HepG2 (cell line): ENCODE measurements around the gene DTNB. TPM values are rescaled to one million over a fixed set of nuclear protein-coding genes. Genes with fewer than 3 reads are reported as not detected.

Experiments
- ATAC-seq: fragments of 200-7000 bp; cut with Tn5 transposase; 3 replicates; pipeline ENCODE4 v1.9.1; 2020; ENCODE audit warnings: mild to moderate bottlenecking, moderate library complexity
- BruUV-seq: library from RNA; stranded (reverse); fragments of 400-500 nt; replicated peaks from 2 replicates; lab custom pipeline; 2021; lab: Mats Ljungman, UMichigan
- CTCF ChIA-PET: fragments of 300-600 bp; formaldehyde crosslinking; extraction: SDS; loops from one replicate; lab custom pipeline; 2021; ENCODE audit warnings: low total read pairs, inconsistent platforms, low intra/inter-chr PET ratio; lab: Yijun Ruan, JAX
- POLR2A ChIA-PET: fragments of 350-600 bp; sonication (Branson Sonifier 250); formaldehyde crosslinking; loops from one replicate; lab custom pipeline; 2020; ENCODE audit warnings: antibody characterized with exemption, inconsistent platforms; lab: Yijun Ruan, JAX
- DNase-seq: peaks from one replicate; pipeline ENCODE4 v3.0.0-alpha.2; 2015; ENCODE audit warnings: low spot score
- FAIRE-seq: peaks from 3 replicates; lab custom pipeline; 2011; peaks lifted over from hg19 to GRCh38; lab: Jason Lieb, UNC
- H2AFZ ChIP-seq: one replicate; pipeline ENCODE4 v1.6.1; 2011; ENCODE audit warnings: low read length, inconsistent platforms
- H3K27ac ChIP-seq: fragments of 300-600 bp; 3 replicates; pipeline ENCODE4 v1.8.0; 2011; ENCODE audit warnings: mixed run types, mild to moderate bottlenecking, mixed read lengths, low read length, inconsistent platforms; ENCODE audit not compliant: insufficient read depth; ENCODE audit errors: extremely low read length
- H3K27me3 ChIP-seq, 2 experiments: fragments of 200-600 bp in 1 of 2; 2 replicates in 1 of 2; 3 replicates in 1 of 2; pipeline versions ENCODE4 v1.6.0 to v1.8.0; 2011; ENCODE audit warnings: low read length in 2 of 2, mild to moderate bottlenecking in 2 of 2, moderate library complexity in 2 of 2, inconsistent platforms in 1 of 2; ENCODE audit not compliant: insufficient read depth in 2 of 2, control insufficient read depth in 1 of 2
- H3K36me3 ChIP-seq, 2 experiments: fragments of 200-600 bp in 1 of 2; replicated peaks in 1 of 2; 2 replicates in 1 of 2; 3 replicates in 1 of 2; pipeline versions ENCODE4 v1.5.1 to v1.8.0; 2011; ENCODE audit warnings: low read length in 2 of 2, inconsistent platforms in 1 of 2; ENCODE audit not compliant: insufficient read depth in 2 of 2, control insufficient read depth in 1 of 2
- H3K4me1 ChIP-seq: 2 replicates; pipeline ENCODE4 v1.5.1; 2012; ENCODE audit warnings: low read length, inconsistent platforms; ENCODE audit not compliant: insufficient read depth
- H3K4me2 ChIP-seq: 2 replicates; pipeline ENCODE4 v1.6.0; 2011; ENCODE audit warnings: low read depth, low read length, inconsistent platforms
- H3K4me3 ChIP-seq, 3 experiments: fragments of 200-600 bp in 1 of 3; sonication (generic), shearing (Covaris generic) in 1 of 3; replicated peaks in 1 of 3; 2 replicates each; pipeline ENCODE4 v1.5.1; 2011 to 2016; ENCODE audit warnings: low read length in 3 of 3, inconsistent platforms in 2 of 3, low read depth in 2 of 3, mild to moderate bottlenecking in 2 of 3, control low read depth in 1 of 3, mixed read lengths in 1 of 3; ENCODE audit not compliant: insufficient read depth in 1 of 3
- H3K79me2 ChIP-seq: one replicate; pipeline ENCODE4 v1.6.1; 2011; ENCODE audit warnings: low read length, inconsistent platforms; ENCODE audit not compliant: insufficient read depth
- H3K9ac ChIP-seq: 2 replicates; pipeline ENCODE4 v1.6.0; 2011; ENCODE audit warnings: mild to moderate bottlenecking, low read depth, low read length, inconsistent platforms; ENCODE audit not compliant: insufficient read depth
- H3K9me3 ChIP-seq: 2 replicates; pipeline ENCODE4 v1.5.1; 2012; ENCODE audit warnings: mild to moderate bottlenecking, low read length
- H4K20me1 ChIP-seq: 2 replicates; pipeline ENCODE4 v1.6.0; 2011; ENCODE audit warnings: inconsistent platforms, mild to moderate bottlenecking, low read length, moderate library complexity; ENCODE audit not compliant: insufficient read depth
- ATF7-NPFF ChIP-seq: sonication (generic); formaldehyde crosslinking; IDR thresholded peaks from 2 replicates; pipeline ENCODE4 v1.8.1; 2023; ENCODE audit warnings: mild to moderate bottlenecking, low read depth, missing genetic modification reagents, moderate library complexity
- BRD4 ChIP-seq: sonication (generic); formaldehyde crosslinking; IDR thresholded peaks from 2 replicates; pipeline ENCODE4 v1.4.0; 2020; ENCODE audit warnings: missing genetic modification reagents
- HMG20A ChIP-seq: IDR thresholded peaks from 2 replicates; pipeline ENCODE4 v1.6.1; 2016; ENCODE audit warnings: borderline replicate concordance
- HOXA7 ChIP-seq: sonication (generic); formaldehyde crosslinking; IDR thresholded peaks from 2 replicates; pipeline ENCODE4 v1.8.1; 2022; ENCODE audit warnings: mild to moderate bottlenecking, missing genetic modification reagents, moderate library complexity
- ISX ChIP-seq: sonication (generic); formaldehyde crosslinking; conservative IDR thresholded peaks from 2 replicates; pipeline ENCODE4 v1.5.0; 2020; ENCODE audit warnings: missing genetic modification reagents
- MAF1 ChIP-seq: sonication (generic); formaldehyde crosslinking; IDR thresholded peaks from 2 replicates; pipeline ENCODE4 v1.5.0; 2020; ENCODE audit warnings: missing genetic modification reagents, borderline replicate concordance
- MYNN ChIP-seq: sonication (generic); formaldehyde crosslinking; IDR thresholded peaks from 2 replicates; pipeline ENCODE4 v1.4.0; 2020; ENCODE audit warnings: mild to moderate bottlenecking, low read depth, missing genetic modification reagents
- NFIB ChIP-seq: sonication (generic); formaldehyde crosslinking; IDR thresholded peaks from 2 replicates; pipeline ENCODE4 v1.9.0; 2021; ENCODE audit warnings: missing genetic modification reagents, mild to moderate bottlenecking, borderline replicate concordance
- SIX1 ChIP-seq: sonication (generic); formaldehyde crosslinking; IDR thresholded peaks from 2 replicates; pipeline ENCODE4 v1.4.0; 2020; ENCODE audit warnings: missing genetic modification reagents, borderline replicate concordance
- THAP8 ChIP-seq: sonication (generic); formaldehyde crosslinking; IDR thresholded peaks from 2 replicates; pipeline ENCODE4 v1.5.1; 2020; ENCODE audit warnings: missing genetic modification reagents, mild to moderate bottlenecking, borderline replicate concordance
- ZNF333 ChIP-seq: sonication (generic); formaldehyde crosslinking; IDR thresholded peaks from 2 replicates; pipeline ENCODE4 v1.4.0; 2020; ENCODE audit warnings: mild to moderate bottlenecking, missing genetic modification reagents, borderline replicate concordance
- ZNF710 ChIP-seq: sonication (generic); formaldehyde crosslinking; IDR thresholded peaks from 2 replicates; pipeline ENCODE4 v1.5.0; 2020; ENCODE audit warnings: mild to moderate bottlenecking, missing genetic modification reagents, borderline replicate concordance
- ZNF749 ChIP-seq: sonication (generic); formaldehyde crosslinking; IDR thresholded peaks from 2 replicates; pipeline ENCODE4 v1.8.0; 2022; ENCODE audit warnings: mild to moderate bottlenecking, missing genetic modification reagents, moderate library complexity, borderline replicate concordance
- ZSCAN29 ChIP-seq: sonication (generic); formaldehyde crosslinking; conservative IDR thresholded peaks from 2 replicates; pipeline ENCODE4 v1.4.0; 2020; ENCODE audit warnings: mild to moderate bottlenecking, missing genetic modification reagents
- WGBS: methylation state at CpG from one replicate; pipeline ENCODE4 v1.1.6; 2017; ENCODE audit warnings: low lambda C conversion rate; 5-methylcytosine and 5-hydroxymethylcytosine counted together
- in situ Hi-C: cut with HindIII; loops from 2 replicates; pipeline ENCODE4 v1.10.0; 2017; ENCODE audit warnings: low pct_unique_long_range_greater_than_20kb; ENCODE audit not compliant: extremely low pct_ligation_motif_present
- intact Hi-C: fragments of 100-400 bp; cut with micrococcal nuclease; formaldehyde crosslinking; loops from one replicate; pipeline ENCODE4 v1.10.0; 2022; ENCODE audit not compliant: unreplicated experiment
- polyA plus RNA-seq, 8 experiments: library from polyadenylated mRNA; depleted of rRNA in 3 of 8; stranded (reverse) in 7 of 8; unstranded in 1 of 8; fragments of >200 nt; fragmentation: Illumina TruSeq in 4 of 8; extraction: Trizol in 4 of 8; gene quantifications; 2 replicates each; pipeline versions ENCODE4 v1.2.1 to v1.2.3, GENCODE V29; 2011 to 2016; ENCODE audit warnings: low read depth in 4 of 8, missing spikeins in 1 of 8, mixed read lengths in 1 of 8; ENCODE audit not compliant: insufficient read depth in 1 of 8
- total RNA-seq, 5 experiments: library from RNA; depleted of rRNA; stranded (reverse); fragments of >200 nt; fragmentation: Illumina TruSeq; extraction: Trizol; gene quantifications; 2 replicates each; pipeline ENCODE4 v1.2.3, GENCODE V29; 2016; ENCODE audit warnings: low read depth in 1 of 5
- TF ChIP-seq, protein P1 (sequence below): sonication (generic); formaldehyde crosslinking; IDR thresholded peaks from 2 replicates; pipeline ENCODE4 v1.4.0; 2020; ENCODE audit warnings: missing genetic modification reagents
- TF ChIP-seq, protein P2 (sequence below): IDR thresholded peaks from 2 replicates; pipeline ENCODE4 v1.4.0; 2020; ENCODE audit warnings: mild to moderate bottlenecking, missing genetic modification reagents

Gene DTNB
- total and polyA plus RNA-seq, 2 of the 13 experiments (the other 11 are each of a cell fraction or from before 2014, with no cell fraction given): 14.4 to 23.9 TPM

- Histone ChIP-seq H3K36me3 (peaks cover 2 to 11% of the 10 kb centered on the region in 2 experiments; a peak in 2 of 5 replicates), H3K4me1 (peaks cover 26% of the 10 kb centered on the region), H2AFZ (no peak overlapping the region), H4K20me1 (no peaks in the 10 kb centered on the region), H3K27me3 (no peaks in the 10 kb centered on the region), H3K4me3 (no peak overlapping the region), H3K9me3 (no peaks in the 10 kb centered on the region), H3K27ac (no peak overlapping the region), H3K79me2 (no peaks in the 10 kb centered on the region), H3K9ac (no peak overlapping the region), H3K4me2 (no peak overlapping the region)
- no peak for ATAC-seq
- WGBS: 96% methylated on average over 5 of the region's 5 CpGs
- BruUV-seq: no TSS peak
- CTCF ChIA-PET: no interaction called here
- DNase-seq: no peak
- POLR2A ChIA-PET: no interaction called here
- no peak for FAIRE-seq
- in situ Hi-C loops (no loop called here), intact Hi-C loops (no loop called here)
- TF ChIP-seq HMG20A (CRISPR knock-in tag): no peak
- TF ChIP-seq, protein P1, sequence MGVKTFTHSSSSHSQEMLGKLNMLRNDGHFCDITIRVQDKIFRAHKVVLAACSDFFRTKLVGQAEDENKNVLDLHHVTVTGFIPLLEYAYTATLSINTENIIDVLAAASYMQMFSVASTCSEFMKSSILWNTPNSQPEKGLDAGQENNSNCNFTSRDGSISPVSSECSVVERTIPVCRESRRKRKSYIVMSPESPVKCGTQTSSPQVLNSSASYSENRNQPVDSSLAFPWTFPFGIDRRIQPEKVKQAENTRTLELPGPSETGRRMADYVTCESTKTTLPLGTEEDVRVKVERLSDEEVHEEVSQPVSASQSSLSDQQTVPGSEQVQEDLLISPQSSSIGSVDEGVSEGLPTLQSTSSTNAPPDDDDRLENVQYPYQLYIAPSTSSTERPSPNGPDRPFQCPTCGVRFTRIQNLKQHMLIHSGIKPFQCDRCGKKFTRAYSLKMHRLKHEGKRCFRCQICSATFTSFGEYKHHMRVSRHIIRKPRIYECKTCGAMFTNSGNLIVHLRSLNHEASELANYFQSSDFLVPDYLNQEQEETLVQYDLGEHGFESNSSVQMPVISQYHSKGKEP (CRISPR knock-in tag): no peak
- TF ChIP-seq ISX (CRISPR knock-in tag): no peak
- TF ChIP-seq ATF7-NPFF (CRISPR knock-in tag): no peak
- TF ChIP-seq, protein P2, sequence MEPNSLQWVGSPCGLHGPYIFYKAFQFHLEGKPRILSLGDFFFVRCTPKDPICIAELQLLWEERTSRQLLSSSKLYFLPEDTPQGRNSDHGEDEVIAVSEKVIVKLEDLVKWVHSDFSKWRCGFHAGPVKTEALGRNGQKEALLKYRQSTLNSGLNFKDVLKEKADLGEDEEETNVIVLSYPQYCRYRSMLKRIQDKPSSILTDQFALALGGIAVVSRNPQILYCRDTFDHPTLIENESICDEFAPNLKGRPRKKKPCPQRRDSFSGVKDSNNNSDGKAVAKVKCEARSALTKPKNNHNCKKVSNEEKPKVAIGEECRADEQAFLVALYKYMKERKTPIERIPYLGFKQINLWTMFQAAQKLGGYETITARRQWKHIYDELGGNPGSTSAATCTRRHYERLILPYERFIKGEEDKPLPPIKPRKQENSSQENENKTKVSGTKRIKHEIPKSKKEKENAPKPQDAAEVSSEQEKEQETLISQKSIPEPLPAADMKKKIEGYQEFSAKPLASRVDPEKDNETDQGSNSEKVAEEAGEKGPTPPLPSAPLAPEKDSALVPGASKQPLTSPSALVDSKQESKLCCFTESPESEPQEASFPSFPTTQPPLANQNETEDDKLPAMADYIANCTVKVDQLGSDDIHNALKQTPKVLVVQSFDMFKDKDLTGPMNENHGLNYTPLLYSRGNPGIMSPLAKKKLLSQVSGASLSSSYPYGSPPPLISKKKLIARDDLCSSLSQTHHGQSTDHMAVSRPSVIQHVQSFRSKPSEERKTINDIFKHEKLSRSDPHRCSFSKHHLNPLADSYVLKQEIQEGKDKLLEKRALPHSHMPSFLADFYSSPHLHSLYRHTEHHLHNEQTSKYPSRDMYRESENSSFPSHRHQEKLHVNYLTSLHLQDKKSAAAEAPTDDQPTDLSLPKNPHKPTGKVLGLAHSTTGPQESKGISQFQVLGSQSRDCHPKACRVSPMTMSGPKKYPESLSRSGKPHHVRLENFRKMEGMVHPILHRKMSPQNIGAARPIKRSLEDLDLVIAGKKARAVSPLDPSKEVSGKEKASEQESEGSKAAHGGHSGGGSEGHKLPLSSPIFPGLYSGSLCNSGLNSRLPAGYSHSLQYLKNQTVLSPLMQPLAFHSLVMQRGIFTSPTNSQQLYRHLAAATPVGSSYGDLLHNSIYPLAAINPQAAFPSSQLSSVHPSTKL (CRISPR knock-in tag): no peak
- TF ChIP-seq ZNF710 (CRISPR knock-in tag): no peak
- TF ChIP-seq SIX1: no peak
- no peak for TF ChIP-seq ZNF749
- TF ChIP-seq ZSCAN29: no peak
- TF ChIP-seq BRD4: no peak
- TF ChIP-seq HOXA7: no peak
- no peak for TF ChIP-seq MAF1
- TF ChIP-seq MYNN: no peak
- no peak for TF ChIP-seq ZNF333
- TF ChIP-seq NFIB: no peak
- no peak for TF ChIP-seq THAP8 (CRISPR knock-in tag)
These were observed 53.3 kb downstream of the DTNB start for GRCh38 chr2:25620077-25620476.
